Thyroid gland (tissue), 4 donors: Measurements from ENCODE around the gene EFNA2.

ENCODE experiments used
- CTCF ChIP-seq, 6 experiments: fragments of 200-600 bp in 3 of 6; fragments of 450-650 bp in 3 of 6; sonication (generic) in 3 of 6; IDR thresholded peaks; one replicate each; pipeline ENCODE4 v1.5.1; 2016 to 2019; ENCODE audit warnings: antibody characterized with exemption in 6 of 6, mild to moderate bottlenecking in 2 of 6, inconsistent platforms in 1 of 6, moderate library complexity in 1 of 6
- POLR2A ChIP-seq, 2 donors: fragments of 450-650 bp; IDR thresholded peaks; one replicate each; pipeline ENCODE4 v1.6.1; 2017; ENCODE audit warnings: antibody characterized with exemption in 2 of 2, mild to moderate bottlenecking in 2 of 2, moderate library complexity in 1 of 2

- no peak for TF ChIP-seq CTCF (IDR thresholded peaks at IDR 0.05)
- TF ChIP-seq POLR2A (IDR thresholded peaks at IDR 0.05), result no peak
Measured at GRCh38 chr19:1321539-1321938, 35.9 kb downstream of the EFNA2 start.
